ENCODE results near the gene CMSS1. TPM values are rescaled to one million over a fixed set of nuclear protein-coding genes. Genes with fewer than 3 reads are reported as not detected.

Gene CMSS1
- total RNA-seq, 1 experiment from 2014 or later: 86.3 TPM

DNA sequence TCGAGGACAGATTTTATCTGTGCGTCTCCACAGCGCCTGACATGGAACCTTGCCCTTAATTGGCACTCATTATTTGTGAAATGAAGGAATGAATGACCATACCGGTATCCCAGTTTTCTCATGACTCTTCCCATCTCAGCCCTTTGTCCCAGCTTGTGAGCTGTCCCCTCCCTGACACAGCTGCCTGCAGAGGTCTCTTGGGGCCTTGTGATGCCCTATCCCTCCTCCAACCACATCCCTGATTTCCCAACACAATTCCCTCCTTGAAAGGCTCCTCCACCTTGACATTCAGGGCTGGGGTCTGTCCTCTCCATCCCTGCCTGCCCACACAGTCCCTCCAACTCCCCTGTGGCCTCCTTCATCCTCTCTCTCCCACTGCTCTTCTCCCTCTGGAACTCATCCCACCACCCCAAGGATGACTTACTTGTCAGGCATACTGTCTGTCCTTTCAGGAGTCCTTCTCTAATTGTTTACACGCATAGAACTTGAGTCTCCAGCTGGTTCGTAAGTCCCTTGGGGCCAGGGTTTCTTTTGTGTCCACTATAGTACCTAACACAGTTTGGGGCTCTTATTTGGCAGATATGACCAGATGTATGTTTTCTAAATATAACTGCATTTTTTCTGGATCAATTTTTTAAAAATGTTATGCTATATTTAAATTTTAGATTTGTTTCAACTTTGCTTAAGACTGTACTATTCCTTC, 332.2 kb downstream of the CMSS1 start:
- no peaks in the 10 kb centered on the region; the same call in 1 of the 2 replicates for H3K9me3 ChIP-seq (ENCODE audit: control insufficient read depth, insufficient read depth, low read depth, low read length)
- no peaks in the 10 kb centered on the region for H3K4me1 ChIP-seq (ENCODE audit: control insufficient read depth, insufficient read depth, low read length)
- no peaks in the 10 kb centered on the region for H3K27me3 ChIP-seq (ENCODE audit: control insufficient read depth, insufficient read depth, low read length)
- H3K36me3 ChIP-seq (ENCODE audit: control insufficient read depth, insufficient read depth, low read length): no peaks in the 10 kb centered on the region
- H3K4me3 ChIP-seq (ENCODE audit: low read depth in 2 of 2, low read length in 2 of 2): no peak overlapping the region
- in situ Hi-C loops (cut with HindIII; ENCODE audit: low pct_unique_long_range_greater_than_20kb, low sequenced_read_pairs): no loop called here
- no peak overlapping the region for H3K27ac ChIP-seq (ENCODE audit: low read length)
- intact Hi-C loops (cut with micrococcal nuclease; ENCODE audit: unreplicated experiment): no loop called here
- DNase-seq (ENCODE audit: low read depth, low spot score) (no peak), ATAC-seq (no peak)
- ChIA-PET CTCF (no interaction called here), POLR2A (no interaction called here)
- BruUV-seq (replicated peaks): no TSS peak
- TF ChIP-seq POLR2AphosphoS5 (IDR thresholded peaks at IDR 0.05; ENCODE audit: low read depth, low read length) (no peak), TCF7L2 (IDR thresholded peaks at IDR 0.05; ENCODE audit: low read depth, low read length) (no peak), SIN3A (IDR thresholded peaks at IDR 0.05; ENCODE audit: borderline replicate concordance, insufficient read depth, low read depth, low read length) (no peak)
- TF ChIP-seq, protein P1, sequence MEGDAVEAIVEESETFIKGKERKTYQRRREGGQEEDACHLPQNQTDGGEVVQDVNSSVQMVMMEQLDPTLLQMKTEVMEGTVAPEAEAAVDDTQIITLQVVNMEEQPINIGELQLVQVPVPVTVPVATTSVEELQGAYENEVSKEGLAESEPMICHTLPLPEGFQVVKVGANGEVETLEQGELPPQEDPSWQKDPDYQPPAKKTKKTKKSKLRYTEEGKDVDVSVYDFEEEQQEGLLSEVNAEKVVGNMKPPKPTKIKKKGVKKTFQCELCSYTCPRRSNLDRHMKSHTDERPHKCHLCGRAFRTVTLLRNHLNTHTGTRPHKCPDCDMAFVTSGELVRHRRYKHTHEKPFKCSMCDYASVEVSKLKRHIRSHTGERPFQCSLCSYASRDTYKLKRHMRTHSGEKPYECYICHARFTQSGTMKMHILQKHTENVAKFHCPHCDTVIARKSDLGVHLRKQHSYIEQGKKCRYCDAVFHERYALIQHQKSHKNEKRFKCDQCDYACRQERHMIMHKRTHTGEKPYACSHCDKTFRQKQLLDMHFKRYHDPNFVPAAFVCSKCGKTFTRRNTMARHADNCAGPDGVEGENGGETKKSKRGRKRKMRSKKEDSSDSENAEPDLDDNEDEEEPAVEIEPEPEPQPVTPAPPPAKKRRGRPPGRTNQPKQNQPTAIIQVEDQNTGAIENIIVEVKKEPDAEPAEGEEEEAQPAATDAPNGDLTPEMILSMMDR (IDR thresholded peaks at IDR 0.05): no peak
- TF ChIP-seq, protein P2, sequence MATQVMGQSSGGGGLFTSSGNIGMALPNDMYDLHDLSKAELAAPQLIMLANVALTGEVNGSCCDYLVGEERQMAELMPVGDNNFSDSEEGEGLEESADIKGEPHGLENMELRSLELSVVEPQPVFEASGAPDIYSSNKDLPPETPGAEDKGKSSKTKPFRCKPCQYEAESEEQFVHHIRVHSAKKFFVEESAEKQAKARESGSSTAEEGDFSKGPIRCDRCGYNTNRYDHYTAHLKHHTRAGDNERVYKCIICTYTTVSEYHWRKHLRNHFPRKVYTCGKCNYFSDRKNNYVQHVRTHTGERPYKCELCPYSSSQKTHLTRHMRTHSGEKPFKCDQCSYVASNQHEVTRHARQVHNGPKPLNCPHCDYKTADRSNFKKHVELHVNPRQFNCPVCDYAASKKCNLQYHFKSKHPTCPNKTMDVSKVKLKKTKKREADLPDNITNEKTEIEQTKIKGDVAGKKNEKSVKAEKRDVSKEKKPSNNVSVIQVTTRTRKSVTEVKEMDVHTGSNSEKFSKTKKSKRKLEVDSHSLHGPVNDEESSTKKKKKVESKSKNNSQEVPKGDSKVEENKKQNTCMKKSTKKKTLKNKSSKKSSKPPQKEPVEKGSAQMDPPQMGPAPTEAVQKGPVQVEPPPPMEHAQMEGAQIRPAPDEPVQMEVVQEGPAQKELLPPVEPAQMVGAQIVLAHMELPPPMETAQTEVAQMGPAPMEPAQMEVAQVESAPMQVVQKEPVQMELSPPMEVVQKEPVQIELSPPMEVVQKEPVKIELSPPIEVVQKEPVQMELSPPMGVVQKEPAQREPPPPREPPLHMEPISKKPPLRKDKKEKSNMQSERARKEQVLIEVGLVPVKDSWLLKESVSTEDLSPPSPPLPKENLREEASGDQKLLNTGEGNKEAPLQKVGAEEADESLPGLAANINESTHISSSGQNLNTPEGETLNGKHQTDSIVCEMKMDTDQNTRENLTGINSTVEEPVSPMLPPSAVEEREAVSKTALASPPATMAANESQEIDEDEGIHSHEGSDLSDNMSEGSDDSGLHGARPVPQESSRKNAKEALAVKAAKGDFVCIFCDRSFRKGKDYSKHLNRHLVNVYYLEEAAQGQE (IDR thresholded peaks at IDR 0.05; ENCODE audit: insufficient read depth in 1 of 2, low read depth in 2 of 2, low read length in 1 of 2): no peak

DNA sequence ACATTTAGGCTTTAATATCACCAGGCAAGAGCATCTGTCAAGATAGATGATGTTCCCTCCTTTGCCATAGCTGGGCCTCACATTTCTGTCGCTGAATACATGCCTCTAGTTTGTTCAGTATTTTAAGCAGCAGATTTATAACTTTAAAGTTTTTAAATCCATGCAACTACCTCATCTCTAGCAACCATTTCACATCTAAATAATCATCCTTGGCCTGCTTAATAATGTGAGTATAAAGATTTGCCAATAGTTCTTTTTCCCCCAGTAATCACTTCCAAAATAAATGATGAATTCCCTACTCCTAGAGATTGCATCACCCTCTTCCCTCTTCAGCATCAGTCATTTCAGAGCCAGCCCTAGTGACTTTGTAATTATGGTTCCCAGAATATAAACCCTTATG, 332.8 kb downstream of the CMSS1 start:
- no TSS peak for BruUV-seq (replicated peaks)
- no peak for DNase-seq (ENCODE audit: low read depth, low spot score)
- in situ Hi-C loops (cut with HindIII; ENCODE audit: low pct_unique_long_range_greater_than_20kb, low sequenced_read_pairs) (no loop called here), intact Hi-C loops (cut with micrococcal nuclease; ENCODE audit: unreplicated experiment) (no loop called here)
- Histone ChIP-seq H3K9me3 (ENCODE audit: control insufficient read depth, insufficient read depth, low read depth, low read length) (peaks cover 4% of the 10 kb centered on the region), H3K27ac (ENCODE audit: low read length) (no peak overlapping the region), H3K36me3 (ENCODE audit: control insufficient read depth, insufficient read depth, low read length) (no peaks in the 10 kb centered on the region), H3K27me3 (ENCODE audit: control insufficient read depth, insufficient read depth, low read length) (no peaks in the 10 kb centered on the region), H3K4me3 (ENCODE audit: low read depth in 2 of 2, low read length in 2 of 2) (no peak overlapping the region), H3K4me1 (ENCODE audit: control insufficient read depth, insufficient read depth, low read length) (no peaks in the 10 kb centered on the region)
- TF ChIP-seq, protein P2 (IDR thresholded peaks at IDR 0.05; ENCODE audit: insufficient read depth in 1 of 2, low read depth in 2 of 2, low read length in 1 of 2): no peak
- TF ChIP-seq, protein P1 (IDR thresholded peaks at IDR 0.05): no peak
- TF ChIP-seq SIN3A (IDR thresholded peaks at IDR 0.05; ENCODE audit: borderline replicate concordance, insufficient read depth, low read depth, low read length) (no peak), TCF7L2 (IDR thresholded peaks at IDR 0.05; ENCODE audit: low read depth, low read length) (no peak), POLR2AphosphoS5 (IDR thresholded peaks at IDR 0.05; ENCODE audit: low read depth, low read length) (no peak)
- no peak for ATAC-seq
- POLR2A ChIA-PET: no interaction called here
- CTCF ChIA-PET: no interaction called here
